SK-N-MC (cell line): ENCODE data around the gene TAF1.
"Not testable (repeated sequence)": the region's sequence is repeated elsewhere in the genome, so short reads cannot be mapped to it uniquely, and the experiment has no call there.

Experiments
- EZH2 ChIP-seq: fragments of 200-600 bp; sonication (generic); IDR thresholded peaks from one replicate; pipeline ENCODE4 v1.6.1; 2017; ENCODE audit warnings: antibody characterized with exemption
- POLR2AphosphoS5 ChIP-seq: IDR thresholded peaks from 2 replicates; pipeline ENCODE4 v1.6.1; 2012; ENCODE audit warnings: mild to moderate bottlenecking, low read depth, low read length, borderline replicate concordance

DNA sequence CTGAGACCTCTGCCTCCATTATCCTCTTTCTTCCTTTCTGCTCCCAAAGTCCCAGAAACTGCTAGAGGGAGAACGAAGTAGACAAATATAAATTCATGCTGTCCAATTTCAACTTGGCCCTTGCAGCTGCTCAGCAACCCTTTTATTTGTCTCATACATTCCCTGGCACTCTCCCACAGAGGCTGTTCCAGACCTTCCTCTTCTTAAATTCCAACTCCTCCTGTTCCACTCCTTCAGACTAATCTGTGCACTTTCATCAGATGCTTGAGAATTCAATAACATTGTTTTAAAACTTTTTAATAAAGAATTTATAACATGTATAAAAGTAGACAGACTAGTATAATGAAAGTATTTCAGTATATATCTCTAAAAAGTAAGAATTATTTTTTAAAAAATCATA lies 49.2 kb upstream of the TAF1 start:
- TF ChIP-seq EZH2, POLR2AphosphoS5: not testable (repeated sequence)
